Fibroblast of gingiva (primary cell): ENCODE data around the gene SKIC2.

Experiments used
- DNase-seq: peaks from one replicate; pipeline ENCODE4 v3.0.0-alpha.2; 2011; ENCODE audit warnings: low read depth

Gene SKIC2

GRCh38 chr6:31945507-31946369 lies 13.2 kb upstream of the SKIC2 start, which contains the start of gene CFB:
CFB (plus strand) TSS chr6:31946095; CDS start chr6:31946222, 127 bp downstream.
- peak; percentile 83 for DNase-seq

DNA sequence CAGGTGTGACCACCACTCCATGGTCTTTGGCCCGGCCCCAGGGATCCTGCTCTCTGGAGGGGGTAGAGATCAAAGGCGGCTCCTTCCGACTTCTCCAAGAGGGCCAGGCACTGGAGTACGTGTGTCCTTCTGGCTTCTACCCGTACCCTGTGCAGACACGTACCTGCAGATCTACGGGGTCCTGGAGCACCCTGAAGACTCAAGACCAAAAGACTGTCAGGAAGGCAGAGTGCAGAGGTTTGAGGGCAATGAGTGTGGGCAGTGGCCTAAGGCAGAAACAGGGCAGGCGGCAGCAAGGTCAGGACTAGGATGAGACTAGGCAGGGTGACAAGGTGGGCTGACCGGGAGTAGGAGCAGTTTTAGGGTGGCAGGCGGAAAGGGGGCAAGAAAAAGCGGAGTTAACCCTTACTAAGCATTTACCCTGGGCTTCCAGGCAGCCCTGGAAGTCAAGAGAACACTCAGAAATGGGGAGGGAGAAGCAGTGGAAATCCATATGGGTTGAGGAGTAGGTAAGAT lies 12.5 kb upstream of the SKIC2 start:
- no peak for DNase-seq

DNA sequence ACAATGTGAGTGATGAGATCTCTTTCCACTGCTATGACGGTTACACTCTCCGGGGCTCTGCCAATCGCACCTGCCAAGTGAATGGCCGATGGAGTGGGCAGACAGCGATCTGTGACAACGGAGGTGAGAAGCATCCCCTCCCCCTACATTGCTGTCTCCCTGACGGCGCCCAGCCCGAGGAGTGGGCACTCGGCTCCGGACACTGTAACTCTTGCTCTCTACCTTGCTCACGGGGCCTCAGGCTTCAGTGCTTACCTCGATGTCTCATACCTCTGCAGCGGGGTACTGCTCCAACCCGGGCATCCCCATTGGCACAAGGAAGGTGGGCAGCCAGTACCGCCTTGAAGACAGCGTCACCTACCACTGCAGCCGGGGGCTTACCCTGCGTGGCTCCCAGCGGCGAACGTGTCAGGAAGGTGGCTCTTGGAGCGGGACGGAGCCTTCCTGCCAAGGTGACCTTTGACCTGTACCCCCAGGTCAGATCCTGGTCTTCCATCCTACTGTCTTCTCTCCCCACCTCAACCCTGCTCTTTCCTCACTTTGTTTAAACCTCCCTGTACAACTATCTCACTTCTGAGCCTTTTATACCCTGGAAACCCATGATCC lies 11.8 kb upstream of the SKIC2 start:
- DNase-seq = no peak

DNA sequence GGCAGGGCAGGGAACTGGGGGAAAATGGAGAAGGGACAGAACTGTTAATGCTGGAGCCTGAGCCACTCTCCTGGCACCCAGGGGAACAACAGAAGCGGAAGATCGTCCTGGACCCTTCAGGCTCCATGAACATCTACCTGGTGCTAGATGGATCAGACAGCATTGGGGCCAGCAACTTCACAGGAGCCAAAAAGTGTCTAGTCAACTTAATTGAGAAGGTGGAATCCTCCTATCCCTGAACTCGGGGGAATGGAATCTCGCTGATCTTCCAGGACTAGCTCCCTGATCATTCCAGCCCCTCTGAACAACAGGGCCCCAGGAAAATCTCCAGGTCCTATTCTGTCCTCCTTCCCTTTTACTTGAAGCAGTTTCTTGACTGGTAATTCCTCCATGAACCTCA lies 11.1 kb upstream of the SKIC2 start:
- no peak for DNase-seq

GRCh38 chr6:31948306-31948705 lies 10.7 kb upstream of the SKIC2 start:
- no peak for DNase-seq

GRCh38 chr6:31948753-31949413 lies 10.1 kb upstream of the SKIC2 start:
- DNase-seq = no peak

- DNase-seq = no peak
Observed at GRCh38 chr6:31949926-31950548, 8.9 kb upstream of the SKIC2 start.

GRCh38 chr6:31952140-31952805 lies 6.7 kb upstream of the SKIC2 start:
- peak; percentile 52 for DNase-seq

GRCh38 chr6:31952890-31953289 lies 6.1 kb upstream of the SKIC2 start:
- no peak for DNase-seq

- DNase-seq = no peak
Observed at GRCh38 chr6:31954511-31954910, 4.5 kb upstream of the SKIC2 start.

GRCh38 chr6:31956796-31957195 lies 2.2 kb upstream of the SKIC2 start:
- no peak for DNase-seq

DNA sequence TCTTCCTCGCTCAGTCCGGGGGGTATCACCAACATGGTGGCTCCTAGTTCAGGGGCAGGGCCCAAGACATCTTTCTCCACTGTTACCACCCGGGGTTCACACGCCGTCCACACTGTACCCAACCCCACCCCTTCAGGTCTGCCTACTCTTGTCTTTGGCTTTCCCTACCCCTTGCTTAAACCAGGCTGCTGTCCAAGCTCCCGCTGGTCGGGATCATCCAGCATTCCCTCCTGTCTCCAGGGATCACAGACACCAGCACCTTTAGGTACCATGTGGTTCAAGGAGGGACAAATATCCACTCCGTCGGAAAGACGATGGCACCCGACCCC lies 599 bp upstream of the SKIC2 start:
- DNase-seq = no peak

DNA sequence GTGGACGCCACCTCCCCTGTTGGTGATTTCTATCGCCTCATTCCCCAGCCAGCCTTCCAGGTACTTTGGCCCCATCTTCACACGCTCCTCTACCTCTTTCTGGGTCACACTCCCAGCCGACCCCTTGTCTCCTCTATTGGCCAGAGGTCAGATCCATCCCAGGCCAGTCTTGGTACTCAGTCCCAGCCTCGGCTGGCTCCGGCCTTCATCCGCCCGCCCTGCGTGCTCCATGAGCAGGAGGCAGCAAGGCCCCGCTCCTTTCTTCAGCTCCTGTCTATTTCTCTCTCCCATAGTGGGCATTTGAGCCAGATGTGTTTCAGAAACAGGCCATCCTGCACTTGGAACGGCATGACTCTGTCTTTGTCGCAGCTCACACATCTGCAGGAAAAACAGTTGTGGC lies 2.6 kb downstream of the SKIC2 start:
- no peak for DNase-seq

DNA sequence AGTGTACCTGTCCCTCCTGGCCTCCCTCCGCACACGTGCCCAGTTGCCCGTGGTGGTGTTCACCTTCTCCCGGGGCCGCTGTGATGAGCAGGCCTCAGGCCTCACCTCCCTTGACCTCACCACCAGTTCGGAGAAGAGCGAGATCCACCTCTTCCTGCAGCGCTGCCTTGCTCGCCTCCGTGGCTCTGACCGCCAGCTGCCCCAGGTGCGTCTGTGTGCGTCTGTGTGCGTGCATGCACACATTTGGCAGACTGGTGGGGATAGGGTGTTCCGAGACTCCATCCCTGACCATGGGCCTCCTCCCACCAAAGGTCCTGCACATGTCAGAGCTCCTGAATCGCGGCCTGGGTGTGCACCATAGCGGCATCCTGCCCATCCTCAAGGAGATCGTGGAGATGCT lies 4.9 kb downstream of the SKIC2 start:
- DNase-seq = no peak

DNA sequence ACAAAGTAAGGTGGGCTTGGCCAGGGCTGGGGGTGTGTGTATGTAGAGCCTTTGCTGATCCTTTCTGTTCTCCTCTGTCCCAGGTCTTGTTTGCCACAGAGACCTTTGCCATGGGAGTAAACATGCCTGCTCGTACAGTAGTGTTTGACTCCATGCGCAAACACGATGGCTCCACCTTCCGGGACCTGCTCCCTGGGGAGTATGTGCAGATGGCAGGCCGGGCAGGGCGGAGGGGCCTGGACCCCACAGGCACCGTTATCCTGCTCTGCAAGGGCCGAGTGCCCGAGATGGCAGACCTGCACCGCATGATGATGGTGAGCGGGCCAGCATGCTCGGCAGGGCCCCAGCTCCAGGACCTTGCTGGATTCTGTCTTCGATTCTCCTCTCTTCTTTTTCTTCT lies 6.7 kb downstream of the SKIC2 start:
- no peak for DNase-seq

DNA sequence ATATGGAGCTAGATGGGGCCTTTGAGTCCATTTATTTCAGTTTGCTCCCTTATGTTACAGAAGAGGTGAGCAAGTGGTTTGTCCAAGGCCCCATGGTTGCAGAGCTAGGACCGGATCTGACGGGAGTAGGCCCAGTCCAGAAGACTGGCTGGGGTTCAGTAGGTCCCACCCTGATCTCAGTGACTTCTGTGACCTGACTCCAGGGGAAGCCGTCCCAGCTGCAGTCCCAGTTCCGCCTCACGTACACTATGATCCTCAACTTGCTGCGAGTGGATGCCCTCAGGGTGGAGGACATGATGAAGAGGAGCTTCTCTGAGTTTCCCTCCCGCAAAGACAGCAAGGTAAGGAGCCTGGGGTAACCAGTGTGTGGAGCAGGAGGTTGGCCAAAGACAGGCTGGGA lies 7.5 kb downstream of the SKIC2 start:
- DNase-seq = no peak

DNA sequence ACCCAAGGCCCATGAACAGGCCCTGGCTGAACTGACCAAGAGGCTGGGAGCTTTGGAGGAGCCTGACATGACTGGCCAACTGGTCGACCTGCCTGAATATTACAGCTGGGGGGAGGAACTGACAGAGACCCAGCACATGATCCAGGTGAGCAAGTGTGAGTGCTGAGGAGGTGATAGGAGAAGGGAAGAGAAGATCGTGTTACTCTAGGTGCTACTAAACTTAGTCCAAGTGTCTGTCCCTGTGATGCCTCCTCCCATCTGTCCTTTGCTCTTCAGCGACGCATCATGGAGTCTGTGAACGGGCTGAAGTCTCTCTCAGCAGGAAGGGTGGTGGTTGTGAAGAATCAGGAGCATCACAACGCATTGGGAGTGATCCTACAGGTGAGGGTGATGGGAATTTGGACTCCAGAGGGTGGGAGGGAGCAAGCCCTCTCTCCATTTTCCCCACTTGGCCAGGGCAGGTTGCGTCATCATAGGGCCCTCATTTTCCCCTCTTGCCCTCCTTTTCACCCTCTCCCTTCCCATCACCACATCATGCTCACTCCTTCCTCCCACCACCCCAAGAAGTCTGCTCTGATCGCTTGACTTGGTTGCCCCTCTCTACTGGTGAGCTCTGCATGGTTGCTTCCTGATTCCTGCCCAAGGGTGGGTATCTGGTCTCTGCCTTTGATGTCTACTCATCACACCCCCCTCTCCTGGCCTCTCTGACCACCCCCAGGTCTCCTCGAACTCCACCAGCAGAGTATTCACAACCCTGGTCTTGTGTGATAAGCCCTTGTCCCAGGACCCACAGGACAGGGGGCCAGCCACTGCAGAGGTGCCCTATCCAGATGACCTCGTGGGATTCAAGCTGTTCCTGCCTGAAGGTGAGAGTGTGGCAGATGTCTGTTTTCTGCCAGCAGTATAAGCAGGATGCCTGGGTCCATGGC lies 8.3 kb downstream of the SKIC2 start:
- DNase-seq = no peak

DNA sequence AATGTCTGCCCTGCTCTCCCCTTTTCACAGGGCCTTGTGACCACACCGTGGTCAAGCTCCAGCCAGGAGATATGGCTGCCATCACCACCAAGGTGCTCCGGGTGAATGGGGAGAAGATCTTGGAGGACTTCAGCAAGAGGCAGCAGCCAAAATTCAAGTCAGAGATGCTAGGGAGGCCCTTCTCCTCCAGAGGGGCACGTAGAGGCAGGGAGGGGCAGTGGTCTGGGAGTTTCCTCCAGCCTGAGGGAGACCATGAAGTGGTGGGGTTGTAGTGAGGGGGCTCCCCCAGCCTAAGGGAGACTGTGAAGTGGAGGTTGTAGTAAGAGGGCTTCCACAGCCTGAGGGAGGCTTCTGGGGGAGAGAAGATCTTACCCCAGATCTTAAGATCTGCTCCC lies 8.9 kb downstream of the SKIC2 start:
- DNase-seq = no peak

DNA sequence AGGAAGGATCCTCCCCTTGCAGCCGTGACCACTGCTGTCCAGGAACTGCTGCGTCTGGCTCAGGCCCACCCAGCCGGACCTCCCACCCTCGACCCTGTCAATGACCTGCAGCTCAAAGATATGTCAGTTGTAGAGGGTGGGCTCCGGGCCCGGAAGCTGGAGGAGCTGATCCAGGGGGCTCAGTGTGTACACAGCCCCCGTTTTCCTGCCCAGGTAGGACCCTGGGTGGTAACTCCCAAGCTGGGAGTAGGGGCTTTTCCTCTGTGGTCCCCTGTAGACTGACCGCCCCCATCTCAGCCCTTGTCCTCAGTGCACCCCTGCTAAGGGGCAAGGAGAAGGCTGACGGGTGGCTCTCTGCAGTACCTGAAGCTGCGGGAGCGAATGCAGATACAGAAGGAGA lies 9.4 kb downstream of the SKIC2 start:
- DNase-seq = no peak

DNA sequence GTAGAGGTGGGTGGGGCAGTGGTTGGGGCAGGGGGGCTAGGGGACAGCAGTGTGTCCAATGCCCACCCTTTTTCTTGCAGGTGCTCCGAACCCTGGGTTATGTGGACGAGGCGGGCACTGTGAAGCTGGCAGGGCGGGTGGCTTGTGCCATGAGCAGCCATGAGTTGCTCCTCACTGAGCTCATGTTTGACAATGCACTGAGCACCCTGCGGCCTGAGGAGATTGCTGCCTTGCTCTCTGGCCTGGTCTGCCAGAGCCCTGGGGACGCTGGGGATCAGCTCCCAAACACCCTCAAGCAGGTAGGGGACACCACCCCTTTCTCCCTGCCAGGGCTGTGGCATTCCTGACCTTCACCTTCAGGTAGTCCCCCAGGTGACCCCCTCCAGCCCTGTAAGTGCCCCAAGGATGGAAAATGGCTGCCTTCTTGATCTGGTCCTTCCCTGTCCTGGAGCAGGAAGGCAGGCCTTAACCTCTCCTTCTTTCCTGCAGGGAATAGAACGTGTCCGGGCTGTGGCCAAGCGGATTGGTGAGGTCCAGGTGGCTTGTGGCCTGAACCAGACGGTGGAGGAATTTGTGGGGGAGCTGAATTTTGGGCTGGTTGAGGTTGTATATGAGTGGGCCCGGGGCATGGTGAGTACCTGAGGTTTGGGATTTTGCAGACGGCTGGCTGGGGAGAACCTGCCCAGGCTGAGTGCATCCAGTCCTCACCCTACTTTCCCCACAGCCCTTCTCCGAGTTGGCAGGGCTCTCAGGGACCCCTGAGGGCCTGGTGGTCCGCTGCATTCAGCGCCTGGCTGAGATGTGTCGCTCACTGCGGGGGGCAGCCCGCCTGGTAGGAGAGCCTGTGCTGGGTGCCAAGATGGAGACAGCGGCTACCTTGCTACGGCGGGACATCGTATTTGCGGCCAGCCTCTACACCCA lies 10.1 kb downstream of the SKIC2 start:
- no peak for DNase-seq
